Raji (cell line): ENCODE results near the gene ASB3.

Experiments
- POLR2A ChIP-seq: IDR thresholded peaks from 2 replicates; pipeline ENCODE4 v1.6.1; 2011; ENCODE audit warnings: low read depth, low read length, control low read depth; ENCODE audit not compliant: insufficient read depth

Gene ASB3

GRCh38 chr2:53786705-53787613 lies at the start of gene ASB3, which contains the start of gene ERLEC1:
ASB3 (minus strand) TSS chr2:53786953; CDS start chr2:53765572, 21,381 bp downstream.
ERLEC1 (plus strand) TSS chr2:53787044; CDS start chr2:53787211, 167 bp downstream.
- peak; percentile 91 for TF ChIP-seq POLR2A

GRCh38 chr2:53829273-53829979 lies 42.7 kb upstream of the ASB3 start:
- no peak for TF ChIP-seq POLR2A

GRCh38 chr2:53828331-53828730 lies 41.6 kb upstream of the ASB3 start:
- no peak for TF ChIP-seq POLR2A

- no peak for TF ChIP-seq POLR2A
These were observed 40.8 kb upstream of the ASB3 start for GRCh38 chr2:53827398-53828175.

- no peak for TF ChIP-seq POLR2A
These were observed 40.0 kb upstream of the ASB3 start for GRCh38 chr2:53826587-53827397.

- TF ChIP-seq POLR2A: no peak
These were observed 39.3 kb upstream of the ASB3 start for GRCh38 chr2:53826030-53826410.

GRCh38 chr2:53821810-53822209 lies 35.1 kb upstream of the ASB3 start:
- no peak for TF ChIP-seq POLR2A

- no peak for TF ChIP-seq POLR2A
These were observed 34.0 kb upstream of the ASB3 start for GRCh38 chr2:53820711-53821110.

- no peak for TF ChIP-seq POLR2A
These were observed 33.3 kb upstream of the ASB3 start for GRCh38 chr2:53820048-53820447.

- TF ChIP-seq POLR2A: no peak
These were observed 32.9 kb upstream of the ASB3 start for GRCh38 chr2:53819634-53820033.

GRCh38 chr2:53818854-53819435 lies 32.2 kb upstream of the ASB3 start:
- TF ChIP-seq POLR2A: no peak

GRCh38 chr2:53813151-53813550 lies 26.4 kb upstream of the ASB3 start:
- TF ChIP-seq POLR2A: no peak

GRCh38 chr2:53811601-53812000 lies 24.8 kb upstream of the ASB3 start:
- no peak for TF ChIP-seq POLR2A

GRCh38 chr2:53802617-53803151 lies 15.9 kb upstream of the ASB3 start:
- TF ChIP-seq POLR2A: no peak
